Stimulated activated CD8-positive, alpha-beta memory T cell treated with anti-CD3 and anti-CD28 coated beads, Interleukin-2, amount 100 ng/mL, for 48 hours (primary cell): ENCODE results near the gene NEIL3.
"Not testable (repeated sequence)": the region's sequence is repeated elsewhere in the genome, so short reads cannot be mapped to it uniquely, and the experiment has no call there.

ENCODE experiments used
- DNase-seq, 2 donors: peaks; one replicate each; pipeline ENCODE4 v3.0.0-alpha.2; 2020; ENCODE audit warnings: low read depth in 2 of 2

Gene NEIL3

DNA sequence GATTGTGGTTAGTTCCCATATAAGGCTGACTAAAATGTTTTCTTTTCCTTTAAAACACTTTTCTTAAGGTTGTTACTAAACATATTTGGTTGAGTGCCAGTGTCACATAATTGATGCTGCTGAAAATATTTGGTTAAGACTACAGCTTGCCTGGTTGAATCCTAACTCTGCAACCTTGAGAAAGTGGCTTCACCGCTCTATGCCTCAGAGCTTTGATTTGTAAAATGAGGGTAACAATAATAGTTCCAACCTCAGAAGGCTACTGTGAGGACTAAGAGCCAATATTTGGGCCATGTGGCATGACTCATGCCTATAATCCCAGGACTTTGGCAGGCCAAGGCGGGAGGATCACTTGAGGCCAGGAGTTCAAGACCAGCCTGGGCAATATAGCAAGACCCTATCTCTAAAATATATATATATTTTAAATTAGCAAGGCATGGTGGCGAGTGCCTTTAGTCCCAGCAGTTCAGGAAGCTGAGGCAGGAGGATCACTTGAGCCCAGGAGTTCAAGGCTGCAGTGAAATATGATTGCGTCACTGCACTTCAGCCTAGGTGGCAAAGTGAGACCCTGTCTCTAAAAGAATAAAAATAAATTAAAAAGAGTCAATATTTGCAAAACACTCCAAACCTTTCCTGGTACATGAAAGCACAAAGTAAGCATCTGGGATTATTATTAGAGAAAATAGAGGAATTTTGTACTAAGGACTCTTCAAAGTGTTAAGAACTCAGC, 7.1 kb upstream of the NEIL3 start:
- no peak for DNase-seq

- no peak for DNase-seq
Measured at GRCh38 chr4:177304094-177304493, 5.6 kb upstream of the NEIL3 start.

DNA sequence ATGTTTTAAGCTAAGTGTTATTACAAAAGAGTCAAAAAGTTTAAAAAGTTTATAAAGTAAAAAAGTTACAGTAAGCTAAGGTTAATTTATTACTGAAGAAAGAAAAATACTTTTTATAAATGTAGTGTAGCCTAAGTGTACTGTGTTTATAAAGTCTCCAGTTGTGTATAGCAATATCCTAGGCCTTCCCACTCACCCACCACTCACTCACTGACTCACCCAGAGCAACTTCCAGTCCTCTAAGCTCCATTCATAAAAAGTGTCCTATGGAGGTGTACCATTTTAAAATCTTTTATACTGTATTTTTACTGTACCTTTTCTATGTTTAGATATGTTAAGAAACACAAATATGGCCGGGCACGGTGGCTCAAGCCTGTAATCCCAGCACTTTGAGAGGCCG, 4.8 kb upstream of the NEIL3 start:
- DNase-seq: not testable (repeated sequence)

GRCh38 chr4:177308125-177308524, 1.5 kb upstream of the NEIL3 start:
- no peak for DNase-seq

GRCh38 chr4:177308847-177309521, 690 bp upstream of the NEIL3 start:
- no peak for DNase-seq

DNA sequence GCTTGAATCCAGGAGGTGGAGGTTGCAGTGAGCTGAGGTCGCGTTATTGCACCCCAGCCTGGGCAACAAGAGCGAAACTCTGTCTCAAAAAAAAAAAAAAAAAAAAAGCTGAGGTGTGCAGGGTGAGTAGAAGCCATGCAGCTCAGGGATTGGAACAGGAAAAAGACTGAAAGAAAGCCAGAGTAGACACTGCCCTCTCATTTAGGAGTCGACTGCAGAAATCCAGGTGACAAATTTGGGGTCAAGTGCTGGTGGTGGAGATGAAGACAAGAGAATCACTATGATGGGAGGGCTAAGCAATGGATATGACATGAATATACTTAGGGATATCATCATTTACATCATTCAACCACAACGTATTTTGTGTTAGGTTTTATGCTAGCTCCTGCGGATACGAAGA, 1.9 kb downstream of the NEIL3 start:
- DNase-seq: no peak

DNA sequence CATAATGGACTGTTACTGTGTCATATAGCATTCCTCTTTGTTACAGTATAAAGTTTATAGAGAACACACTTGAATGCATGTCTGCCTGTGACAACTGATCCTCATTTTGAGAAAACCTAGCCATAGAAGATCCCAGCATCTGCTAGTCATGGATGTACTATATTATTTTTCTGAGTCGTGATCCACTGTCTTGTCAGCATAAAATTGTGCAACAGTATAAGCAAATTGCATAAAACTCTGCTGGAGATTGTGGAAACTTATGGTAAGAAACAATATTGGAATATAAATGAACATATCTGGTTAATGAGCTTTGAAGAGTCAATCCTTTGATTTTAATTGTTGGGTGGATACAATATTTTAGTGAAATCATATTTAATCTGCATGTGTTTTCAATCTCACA, 3.6 kb downstream of the NEIL3 start:
- DNase-seq: no peak

- no peak for DNase-seq
Measured at GRCh38 chr4:177315767-177316464, 6.2 kb downstream of the NEIL3 start.

- no peak for DNase-seq
Measured at GRCh38 chr4:177320721-177321120, 11.0 kb downstream of the NEIL3 start.

DNA sequence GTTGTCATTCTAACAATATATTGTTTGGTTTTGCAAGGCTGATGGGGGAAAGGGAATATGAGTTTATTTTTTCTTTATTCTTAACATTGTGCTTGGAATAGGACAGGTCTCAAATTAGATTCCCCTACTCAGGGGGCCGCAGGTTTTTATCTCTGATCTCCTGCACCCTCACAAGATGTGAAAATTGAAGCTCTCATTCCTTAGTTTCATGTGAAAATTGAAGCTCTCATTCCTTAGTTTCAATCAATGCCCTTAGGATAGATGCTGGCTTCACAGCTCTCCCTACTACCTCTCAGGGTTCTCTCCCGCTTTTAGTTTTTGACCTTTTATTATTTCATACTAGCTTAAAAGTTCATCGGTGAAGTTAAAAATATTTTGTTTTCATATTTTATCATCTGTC, 12.0 kb downstream of the NEIL3 start:
- DNase-seq: no peak

GRCh38 chr4:177322266-177322665, 12.6 kb downstream of the NEIL3 start:
- DNase-seq: no peak

- DNase-seq: no peak
Measured at GRCh38 chr4:177322881-177323280, 13.2 kb downstream of the NEIL3 start.

GRCh38 chr4:177323416-177323815, 13.7 kb downstream of the NEIL3 start:
- DNase-seq: no peak

DNA sequence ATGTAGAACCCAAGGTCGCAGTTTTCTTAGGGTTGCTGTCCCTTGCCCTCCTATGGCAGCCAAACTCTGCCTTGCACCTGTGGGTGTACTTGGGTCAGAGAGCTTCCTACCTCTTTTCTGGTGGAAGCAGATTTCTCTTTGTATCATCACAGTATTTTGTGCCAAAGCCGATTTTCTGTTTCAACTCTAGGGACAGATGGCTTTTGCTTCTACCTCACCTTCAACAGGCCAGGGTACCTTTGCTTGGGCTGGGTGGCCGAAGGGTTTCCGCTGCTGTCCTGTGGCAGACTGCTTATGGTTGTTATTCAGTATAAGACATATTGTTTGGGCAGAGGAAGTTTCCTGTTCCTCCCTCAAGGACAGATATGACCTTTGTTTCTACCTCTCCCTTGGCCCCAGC, 22.4 kb downstream of the NEIL3 start:
- no peak for DNase-seq

DNA sequence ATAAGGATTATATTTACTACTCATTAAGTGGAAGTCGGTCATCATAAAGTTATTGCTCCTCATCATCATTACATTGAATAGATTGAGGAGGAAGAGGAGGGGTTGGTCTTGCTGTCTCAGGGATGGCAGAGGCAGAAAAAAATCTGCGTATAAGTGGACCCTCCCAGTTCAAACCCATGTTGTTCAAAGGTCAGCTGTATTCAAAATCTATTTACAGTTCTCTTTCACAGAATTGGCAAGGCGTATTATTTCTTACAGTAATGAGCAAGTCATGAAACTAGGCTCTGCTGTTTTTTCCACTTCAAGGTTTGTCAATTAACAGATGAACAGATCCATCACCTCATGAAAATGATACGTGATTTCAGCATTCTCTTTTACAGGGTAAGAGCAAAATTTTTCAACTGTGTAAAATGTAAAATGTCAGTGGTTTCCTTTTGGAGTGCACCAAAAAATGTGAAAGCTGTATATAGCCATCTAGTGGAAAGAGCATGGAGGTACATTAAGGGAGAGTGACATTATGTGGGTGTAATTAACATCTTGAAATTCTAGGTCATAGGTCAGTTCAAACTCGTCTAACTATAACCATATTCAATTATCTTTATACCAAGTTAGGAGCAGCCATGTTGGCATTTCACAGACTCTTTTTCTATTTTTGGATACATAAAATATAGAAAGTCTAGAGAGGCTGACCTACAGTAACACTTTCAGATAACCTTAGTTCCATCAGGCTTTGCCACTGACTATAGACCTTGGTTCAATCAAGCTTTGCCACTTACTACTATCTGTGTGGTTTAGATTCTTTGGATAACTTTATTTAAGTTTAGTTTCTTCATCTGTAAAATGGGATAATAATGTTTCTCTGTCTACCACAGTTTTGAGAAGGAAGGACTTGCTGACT, 30.1 kb downstream of the NEIL3 start:
- no peak for DNase-seq

DNA sequence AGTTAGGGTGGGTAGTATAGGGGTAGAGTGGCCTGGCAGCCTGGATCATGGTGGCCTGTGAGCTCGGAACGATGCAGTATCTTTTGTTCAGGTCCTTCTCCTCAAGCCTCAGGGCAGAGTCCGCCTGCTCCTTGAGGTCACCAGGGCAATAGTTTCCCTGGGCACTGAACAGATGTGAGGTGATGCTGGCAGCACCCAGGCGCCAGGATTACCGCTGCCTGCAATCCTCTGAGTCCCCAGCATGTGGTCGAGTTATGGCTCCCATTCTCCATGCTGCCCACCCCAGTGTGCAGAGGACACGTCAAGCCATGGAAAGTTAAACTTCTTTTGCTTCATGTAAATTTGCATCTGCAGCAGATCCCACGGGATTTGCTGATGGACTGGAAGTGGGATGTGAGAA, 38.7 kb downstream of the NEIL3 start:
- DNase-seq: no peak

- DNase-seq: no peak
Measured at GRCh38 chr4:177349191-177349590, 39.5 kb downstream of the NEIL3 start.

DNA sequence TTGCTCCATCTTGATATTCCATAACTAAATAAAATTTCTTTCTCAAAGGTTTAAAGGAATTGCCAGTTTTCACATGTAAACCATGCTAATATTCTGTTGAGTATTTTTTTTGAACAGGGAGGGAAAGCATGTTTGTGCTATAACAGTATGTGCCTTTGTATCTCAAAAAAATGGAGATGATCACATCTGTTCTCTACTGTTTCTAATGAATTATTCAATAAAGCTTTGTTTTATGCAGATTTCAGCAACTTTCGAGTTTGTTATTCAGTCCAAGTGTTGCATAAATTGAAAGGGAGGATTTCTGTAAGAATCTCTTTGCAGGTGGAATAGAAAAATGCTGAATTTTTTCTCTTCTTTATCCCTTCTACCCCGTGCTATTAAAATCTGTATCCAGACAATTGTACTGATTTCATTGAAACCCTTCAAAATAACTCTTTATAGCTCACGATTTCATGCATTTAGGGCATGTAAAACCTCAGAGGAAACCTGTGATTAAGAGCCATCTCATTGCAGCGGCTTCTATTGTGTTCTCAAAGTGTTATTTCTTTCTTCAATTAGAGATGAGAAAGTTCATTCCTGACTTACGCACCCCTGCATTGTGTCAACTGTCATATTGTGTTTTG, 42.1 kb downstream of the NEIL3 start:
- DNase-seq: no peak

- DNase-seq: no peak
Measured at GRCh38 chr4:177356206-177356605, 46.5 kb downstream of the NEIL3 start.

DNA sequence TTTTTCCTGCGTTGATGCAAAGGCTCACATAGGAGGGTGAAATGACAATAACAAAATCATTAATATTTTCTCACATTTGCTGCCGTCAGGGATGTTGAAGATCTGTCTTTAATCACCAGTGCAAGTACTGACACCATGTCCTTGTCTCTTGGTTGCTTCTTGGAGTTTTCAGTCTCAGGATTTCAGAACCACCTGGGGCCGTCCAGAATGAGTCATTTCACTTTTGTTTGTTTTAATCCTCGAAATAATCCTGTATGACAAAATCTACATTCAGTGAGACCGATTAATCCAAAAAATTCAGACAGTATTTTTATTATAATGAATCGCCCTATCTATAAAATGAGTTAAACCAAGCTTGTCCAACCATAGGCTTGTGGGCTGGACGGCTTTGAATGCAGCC, 47.2 kb downstream of the NEIL3 start:
- no peak for DNase-seq

DNA sequence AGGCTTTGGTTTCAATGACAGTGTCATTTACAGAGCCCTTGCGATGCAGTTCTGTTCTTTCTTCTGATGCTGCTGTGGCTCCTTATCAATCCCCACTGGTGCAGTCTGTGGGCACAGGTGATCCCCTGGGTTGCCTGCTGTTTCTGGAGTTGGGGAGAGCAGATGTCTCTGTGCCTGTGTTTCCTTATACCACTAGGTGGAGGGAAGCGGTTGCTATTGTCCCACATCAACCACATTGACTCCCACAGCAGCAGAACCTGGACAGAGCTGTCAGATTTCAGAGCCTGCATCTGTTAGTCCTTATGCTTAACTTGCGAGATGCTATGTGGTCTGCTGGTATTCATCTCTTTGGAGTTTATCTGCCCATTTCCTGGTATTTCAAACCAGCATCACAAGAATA, 57.7 kb downstream of the NEIL3 start:
- DNase-seq: no peak

GRCh38 chr4:177369372-177369771, 59.7 kb downstream of the NEIL3 start:
- no peak for DNase-seq
